Testis (tissue), 2 donors: ENCODE results near the gene C16orf89.

Source experiments
- CTCF ChIP-seq, 3 experiments: fragments of 450-650 bp in 2 of 3; fragments of 200-600 bp in 1 of 3; sonication (generic) in 1 of 3; IDR thresholded peaks; one replicate each; pipeline ENCODE4 v1.5.1; 2016 to 2019; ENCODE audit warnings: antibody characterized with exemption in 3 of 3, mild to moderate bottlenecking in 2 of 3, moderate library complexity in 1 of 3
- POLR2A ChIP-seq: fragments of 450-650 bp; IDR thresholded peaks from one replicate; pipeline ENCODE4 v1.6.1; 2017; ENCODE audit warnings: antibody characterized with exemption, mild to moderate bottlenecking, moderate library complexity

GRCh38 chr16:5070431-5071186 is 4.9 kb upstream of the C16orf89 start:
- TF ChIP-seq POLR2A: no peak
- TF ChIP-seq CTCF (IDR thresholded peaks at IDR 0.05): no peak
